K562 (cell line): ENCODE measurements around the gene PODNL1. TPM values are rescaled to one million over a fixed set of nuclear protein-coding genes. Genes with fewer than 3 reads are reported as not detected.

Experiments used
- L3MBTL2 ChIP-seq: fragments of 450-650 bp; IDR thresholded peaks from 2 replicates; pipeline ENCODE4 v1.6.1; 2016; ENCODE audit warnings: mild to moderate bottlenecking, moderate library complexity
- THAP12 ChIP-seq: fragments of 250-450 bp; sonication (Bioruptor Pico); IDR thresholded peaks from 2 replicates; pipeline ENCODE4 v1.9.0; 2021; ENCODE audit warnings: mild to moderate bottlenecking, inconsistent platforms
- polyA plus RNA-seq, 8 experiments: library from polyadenylated mRNA; depleted of rRNA in 4 of 8; stranded (reverse) in 5 of 8; unstranded in 3 of 8; fragments of >200 nt; fragmentation: Nextera tagmentation in 2 of 8; fragmentation: Illumina TruSeq in 1 of 8; extraction: Ambion mirVana in 2 of 8; extraction: Trizol in 1 of 8; gene quantifications; 2 replicates each; pipeline versions ENCODE4 v1.2.1 to v1.2.3, GENCODE V29; 2011 to 2014; ENCODE audit warnings: inconsistent platforms in 1 of 8, missing spikeins in 1 of 8
- total RNA-seq, 7 experiments: library from RNA; depleted of rRNA in 6 of 7; stranded (reverse); fragments of >200 nt in 6 of 7; fragmentation: Illumina TruSeq in 2 of 7; extraction: Trizol in 2 of 7; gene quantifications; 2 replicates each; pipeline versions ENCODE4 v1.2.1 to v1.2.3, GENCODE V29; 2011 to 2021; ENCODE audit warnings: low replicate concordance in 1 of 7

PODNL1 gene
- total and polyA plus RNA-seq, 9 of the 15 experiments (the other 6 are each of a cell fraction or from before 2014, with no cell fraction given) = 0.18 to 0.47 (median 0.23) TPM; not detected in 3

- TF ChIP-seq L3MBTL2 (no peak), THAP12 (CRISPR knock-in tag) (no peak)
- TF ChIP-seq, all 486 proteins: peak for 0
Measured at GRCh38 chr19:13881251-13881691, 56.9 kb downstream of the PODNL1 start (continued).

Other genes with a start within 250 kb of the PODNL1 start
Only the 7 nearest of the 16 such genes appear.
- not detected in 2 replicates for gene NANOS3, start 61.3 kb downstream of the PODNL1 start, total RNA-seq (2014; rRNA removed)
- gene NANOS3, start 61.3 kb downstream of the PODNL1 start, total RNA-seq (2014; rRNA removed; fragmentation: Illumina TruSeq; extraction: Trizol) = not detected in 2 replicates
- not detected in 2 replicates for gene NANOS3, start 61.3 kb downstream of the PODNL1 start, total RNA-seq (2015; rRNA removed; fragmentation: Illumina TruSeq; extraction: Trizol)
- not detected in 2 replicates for gene NANOS3, start 61.3 kb downstream of the PODNL1 start, total RNA-seq (2021)
- not detected in 2 replicates for gene NANOS3, start 61.3 kb downstream of the PODNL1 start, polyA plus RNA-seq (2011; rRNA removed)
- gene NANOS3, start 61.3 kb downstream of the PODNL1 start, polyA plus RNA-seq (2014; fragmentation: Illumina TruSeq; extraction: Trizol) = not detected in 2 replicates
- gene NANOS3, start 61.3 kb downstream of the PODNL1 start, polyA plus RNA-seq (2014; fragmentation: Nextera tagmentation; extraction: Ambion mirVana) = not detected
- not detected in 2 replicates for gene NANOS3, start 61.3 kb downstream of the PODNL1 start, polyA plus RNA-seq (2014; rRNA removed)
- 3.6 and 4.2 TPM in 2 replicates for gene BRME1, start 32.3 kb downstream of the PODNL1 start, total RNA-seq (2014; rRNA removed)
- 1.9 and 2.4 TPM in 2 replicates for gene BRME1, start 32.3 kb downstream of the PODNL1 start, total RNA-seq (2014; rRNA removed; fragmentation: Illumina TruSeq; extraction: Trizol)
- gene BRME1, start 32.3 kb downstream of the PODNL1 start, total RNA-seq (2015; rRNA removed; fragmentation: Illumina TruSeq; extraction: Trizol) = 4.6 and 6.0 TPM in 2 replicates
- 5.9 and 6.1 TPM in 2 replicates for gene BRME1, start 32.3 kb downstream of the PODNL1 start, total RNA-seq (2021)
- 3.0 and 5.5 TPM in 2 replicates for gene BRME1, start 32.3 kb downstream of the PODNL1 start, polyA plus RNA-seq (2011; rRNA removed)
- 4.6 and 4.8 TPM in 2 replicates for gene BRME1, start 32.3 kb downstream of the PODNL1 start, polyA plus RNA-seq (2014; fragmentation: Illumina TruSeq; extraction: Trizol)
- gene BRME1, start 32.3 kb downstream of the PODNL1 start, polyA plus RNA-seq (2014; fragmentation: Nextera tagmentation; extraction: Ambion mirVana) = under 1 TPM; 0.75 to 0.88 TPM
- 4.5 and 6.0 TPM in 2 replicates for gene BRME1, start 32.3 kb downstream of the PODNL1 start, polyA plus RNA-seq (2014; rRNA removed)
- gene CC2D1A, start 32.2 kb downstream of the PODNL1 start, total RNA-seq (2014; rRNA removed) = 17.9 and 18.8 TPM in 2 replicates
- gene CC2D1A, start 32.2 kb downstream of the PODNL1 start, total RNA-seq (2014; rRNA removed; fragmentation: Illumina TruSeq; extraction: Trizol) = 5.8 and 7.7 TPM in 2 replicates
- gene CC2D1A, start 32.2 kb downstream of the PODNL1 start, total RNA-seq (2015; rRNA removed; fragmentation: Illumina TruSeq; extraction: Trizol) = 12.0 and 12.9 TPM in 2 replicates
- gene CC2D1A, start 32.2 kb downstream of the PODNL1 start, total RNA-seq (2021) = 28.4 and 31.0 TPM in 2 replicates
- 10.1 and 25.5 TPM in 2 replicates for gene CC2D1A, start 32.2 kb downstream of the PODNL1 start, polyA plus RNA-seq (2011; rRNA removed)
- 15.6 and 21.2 TPM in 2 replicates for gene CC2D1A, start 32.2 kb downstream of the PODNL1 start, polyA plus RNA-seq (2014; fragmentation: Illumina TruSeq; extraction: Trizol)
- under 1 TPM; 0.32 to 0.42 TPM for gene CC2D1A, start 32.2 kb downstream of the PODNL1 start, polyA plus RNA-seq (2014; fragmentation: Nextera tagmentation; extraction: Ambion mirVana)
- gene CC2D1A, start 32.2 kb downstream of the PODNL1 start, polyA plus RNA-seq (2014; rRNA removed) = 26.7 and 27.1 TPM in 2 replicates
- 37.0 and 39.4 TPM in 2 replicates for gene DCAF15, start 14.1 kb upstream of the PODNL1 start, total RNA-seq (2014; rRNA removed)
- 10.4 and 13.6 TPM in 2 replicates for gene DCAF15, start 14.1 kb upstream of the PODNL1 start, total RNA-seq (2014; rRNA removed; fragmentation: Illumina TruSeq; extraction: Trizol)
- 22.5 and 24.0 TPM in 2 replicates for gene DCAF15, start 14.1 kb upstream of the PODNL1 start, total RNA-seq (2015; rRNA removed; fragmentation: Illumina TruSeq; extraction: Trizol)
- gene DCAF15, start 14.1 kb upstream of the PODNL1 start, total RNA-seq (2021) = 63.2 and 68.5 TPM in 2 replicates
- 27.7 and 46.8 TPM in 2 replicates for gene DCAF15, start 14.1 kb upstream of the PODNL1 start, polyA plus RNA-seq (2011; rRNA removed)
- gene DCAF15, start 14.1 kb upstream of the PODNL1 start, polyA plus RNA-seq (2014; fragmentation: Illumina TruSeq; extraction: Trizol) = 31.0 and 55.5 TPM in 2 replicates
- gene DCAF15, start 14.1 kb upstream of the PODNL1 start, polyA plus RNA-seq (2014; fragmentation: Nextera tagmentation; extraction: Ambion mirVana) = under 1 TPM; 0.17 to 0.56 TPM
- gene DCAF15, start 14.1 kb upstream of the PODNL1 start, polyA plus RNA-seq (2014; rRNA removed) = 52.5 and 56.2 TPM in 2 replicates
- 3.1 and 4.0 TPM in 2 replicates for gene RFX1, start 67.9 kb upstream of the PODNL1 start, total RNA-seq (2014; rRNA removed)
- gene RFX1, start 67.9 kb upstream of the PODNL1 start, total RNA-seq (2014; rRNA removed; fragmentation: Illumina TruSeq; extraction: Trizol) = 0.22 and 0.40 TPM in 2 replicates
- 1.2 and 1.4 TPM in 2 replicates for gene RFX1, start 67.9 kb upstream of the PODNL1 start, total RNA-seq (2015; rRNA removed; fragmentation: Illumina TruSeq; extraction: Trizol)
- gene RFX1, start 67.9 kb upstream of the PODNL1 start, total RNA-seq (2021) = 17.9 and 19.3 TPM in 2 replicates
- gene RFX1, start 67.9 kb upstream of the PODNL1 start, polyA plus RNA-seq (2011; rRNA removed) = 0.95 and 1.4 TPM in 2 replicates
- gene RFX1, start 67.9 kb upstream of the PODNL1 start, polyA plus RNA-seq (2014; fragmentation: Illumina TruSeq; extraction: Trizol) = 1.7 and 4.7 TPM in 2 replicates
- gene RFX1, start 67.9 kb upstream of the PODNL1 start, polyA plus RNA-seq (2014; fragmentation: Nextera tagmentation; extraction: Ambion mirVana) = under 1 TPM; 0.14 to 0.25 TPM
- 3.8 and 4.8 TPM in 2 replicates for gene RFX1, start 67.9 kb upstream of the PODNL1 start, polyA plus RNA-seq (2014; rRNA removed)
- gene RLN3, start 89.7 kb upstream of the PODNL1 start, total RNA-seq (2014; rRNA removed) = 1.1 TPM in 1 of 2 replicates, not detected in the other
- gene RLN3, start 89.7 kb upstream of the PODNL1 start, total RNA-seq (2014; rRNA removed; fragmentation: Illumina TruSeq; extraction: Trizol) = not detected in 2 replicates
- not detected in 2 replicates for gene RLN3, start 89.7 kb upstream of the PODNL1 start, total RNA-seq (2015; rRNA removed; fragmentation: Illumina TruSeq; extraction: Trizol)
- 0.31 TPM in 1 of 2 replicates, not detected in the other for gene RLN3, start 89.7 kb upstream of the PODNL1 start, total RNA-seq (2021)
- 0.71 TPM in 1 of 2 replicates, not detected in the other for gene RLN3, start 89.7 kb upstream of the PODNL1 start, polyA plus RNA-seq (2011; rRNA removed)
- not detected in 2 replicates for gene RLN3, start 89.7 kb upstream of the PODNL1 start, polyA plus RNA-seq (2014; fragmentation: Illumina TruSeq; extraction: Trizol)
- gene RLN3, start 89.7 kb upstream of the PODNL1 start, polyA plus RNA-seq (2014; fragmentation: Nextera tagmentation; extraction: Ambion mirVana) = not detected
- 0.38 and 1.2 TPM in 2 replicates for gene RLN3, start 89.7 kb upstream of the PODNL1 start, polyA plus RNA-seq (2014; rRNA removed)
- gene IL27RA, start 93.3 kb upstream of the PODNL1 start, total RNA-seq (2014; rRNA removed) = 11.6 and 12.6 TPM in 2 replicates
- 6.3 and 7.0 TPM in 2 replicates for gene IL27RA, start 93.3 kb upstream of the PODNL1 start, total RNA-seq (2014; rRNA removed; fragmentation: Illumina TruSeq; extraction: Trizol)
- gene IL27RA, start 93.3 kb upstream of the PODNL1 start, total RNA-seq (2015; rRNA removed; fragmentation: Illumina TruSeq; extraction: Trizol) = 8.6 and 8.8 TPM in 2 replicates
- gene IL27RA, start 93.3 kb upstream of the PODNL1 start, total RNA-seq (2021) = 15.2 and 15.9 TPM in 2 replicates
- 14.1 and 15.9 TPM in 2 replicates for gene IL27RA, start 93.3 kb upstream of the PODNL1 start, polyA plus RNA-seq (2011; rRNA removed)
- gene IL27RA, start 93.3 kb upstream of the PODNL1 start, polyA plus RNA-seq (2014; fragmentation: Illumina TruSeq; extraction: Trizol) = 12.5 and 13.3 TPM in 2 replicates
- 1 to 10 TPM; 1.9 to 2.1 TPM for gene IL27RA, start 93.3 kb upstream of the PODNL1 start, polyA plus RNA-seq (2014; fragmentation: Nextera tagmentation; extraction: Ambion mirVana)
- gene IL27RA, start 93.3 kb upstream of the PODNL1 start, polyA plus RNA-seq (2014; rRNA removed) = 10.6 and 12.0 TPM in 2 replicates